ENCODE results near the gene KRT82.

Gene KRT82

GRCh38 chr12:52437508-52437907 lies 31.4 kb upstream of the KRT82 start:
- H3K9me3 ChIP-seq: no peaks in the 10 kb centered on the region
- peaks cover 21% of the 10 kb centered on the region for H3K27me3 ChIP-seq
- H3K4me3 ChIP-seq (ENCODE audit: low read depth, low read length): no peak overlapping the region
- TF ChIP-seq, protein P1, sequence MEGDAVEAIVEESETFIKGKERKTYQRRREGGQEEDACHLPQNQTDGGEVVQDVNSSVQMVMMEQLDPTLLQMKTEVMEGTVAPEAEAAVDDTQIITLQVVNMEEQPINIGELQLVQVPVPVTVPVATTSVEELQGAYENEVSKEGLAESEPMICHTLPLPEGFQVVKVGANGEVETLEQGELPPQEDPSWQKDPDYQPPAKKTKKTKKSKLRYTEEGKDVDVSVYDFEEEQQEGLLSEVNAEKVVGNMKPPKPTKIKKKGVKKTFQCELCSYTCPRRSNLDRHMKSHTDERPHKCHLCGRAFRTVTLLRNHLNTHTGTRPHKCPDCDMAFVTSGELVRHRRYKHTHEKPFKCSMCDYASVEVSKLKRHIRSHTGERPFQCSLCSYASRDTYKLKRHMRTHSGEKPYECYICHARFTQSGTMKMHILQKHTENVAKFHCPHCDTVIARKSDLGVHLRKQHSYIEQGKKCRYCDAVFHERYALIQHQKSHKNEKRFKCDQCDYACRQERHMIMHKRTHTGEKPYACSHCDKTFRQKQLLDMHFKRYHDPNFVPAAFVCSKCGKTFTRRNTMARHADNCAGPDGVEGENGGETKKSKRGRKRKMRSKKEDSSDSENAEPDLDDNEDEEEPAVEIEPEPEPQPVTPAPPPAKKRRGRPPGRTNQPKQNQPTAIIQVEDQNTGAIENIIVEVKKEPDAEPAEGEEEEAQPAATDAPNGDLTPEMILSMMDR (IDR thresholded peaks at IDR 0.05; ENCODE audit: low read depth, low read length): no peak
- H3K36me3 ChIP-seq: no peaks in the 10 kb centered on the region
- no peaks in the 10 kb centered on the region for H3K4me1 ChIP-seq
- no peak for DNase-seq

DNA sequence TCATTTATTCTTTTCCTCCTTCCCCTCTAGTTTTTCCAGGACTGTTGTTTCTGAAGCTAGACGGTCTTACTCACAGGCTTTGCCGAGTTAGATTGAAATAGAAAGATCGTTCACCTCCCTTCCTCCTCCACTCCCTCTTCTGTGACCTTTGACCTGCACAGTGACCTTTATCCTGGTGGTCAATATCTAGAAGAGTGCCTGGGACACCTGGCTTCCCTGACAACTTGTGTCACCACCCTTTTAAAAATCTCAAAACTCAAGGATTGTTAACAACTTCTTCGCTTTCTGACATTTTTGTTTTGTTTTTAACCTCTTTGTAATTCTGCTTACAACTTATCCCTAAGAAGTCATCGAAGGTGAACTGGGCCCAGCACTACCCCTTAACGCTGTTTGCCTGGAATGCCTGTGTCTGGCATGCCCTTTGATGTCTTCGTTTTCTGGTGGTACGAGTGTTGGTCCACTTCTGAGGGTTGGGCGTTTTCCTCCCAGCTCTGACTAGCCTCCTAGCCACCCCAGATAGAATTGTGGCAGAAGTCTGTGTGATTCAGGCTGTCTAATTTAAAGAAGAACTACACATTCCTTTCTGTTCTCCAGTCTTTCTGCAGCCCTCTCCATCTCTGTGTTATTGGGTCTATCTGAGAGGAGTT lies 30.8 kb upstream of the KRT82 start:
- Histone ChIP-seq H3K4me3 (ENCODE audit: low read depth, low read length) (no peak overlapping the region), H3K27me3 (peaks cover 21% of the 10 kb centered on the region), H3K4me1 (no peaks in the 10 kb centered on the region), H3K9me3 (no peaks in the 10 kb centered on the region), H3K36me3 (no peaks in the 10 kb centered on the region)
- no peak for DNase-seq
- TF ChIP-seq, protein P1 (IDR thresholded peaks at IDR 0.05; ENCODE audit: low read depth, low read length): no peak

- TF ChIP-seq, protein P1 (IDR thresholded peaks at IDR 0.05; ENCODE audit: low read depth, low read length): no peak
- H3K4me3 ChIP-seq (ENCODE audit: low read depth, low read length): no peak overlapping the region
- no peaks in the 10 kb centered on the region for H3K36me3 ChIP-seq
- DNase-seq: no peak
- no peaks in the 10 kb centered on the region for H3K4me1 ChIP-seq
- peaks cover 26% of the 10 kb centered on the region for H3K27me3 ChIP-seq
- no peaks in the 10 kb centered on the region for H3K9me3 ChIP-seq
Measured at GRCh38 chr12:52436000-52436827, 30.1 kb upstream of the KRT82 start.

- Histone ChIP-seq H3K4me1 (no peaks in the 10 kb centered on the region), H3K27me3 (peaks cover 30% of the 10 kb centered on the region), H3K4me3 (ENCODE audit: low read depth, low read length) (no peak overlapping the region), H3K9me3 (no peaks in the 10 kb centered on the region), H3K36me3 (no peaks in the 10 kb centered on the region)
- no peak for DNase-seq
- TF ChIP-seq, protein P1 (IDR thresholded peaks at IDR 0.05; ENCODE audit: low read depth, low read length): no peak
Measured at GRCh38 chr12:52435659-52435999, 29.5 kb upstream of the KRT82 start.

GRCh38 chr12:52434760-52435530 lies 28.8 kb upstream of the KRT82 start:
- Histone ChIP-seq H3K9me3 (no peaks in the 10 kb centered on the region), H3K36me3 (no peaks in the 10 kb centered on the region), H3K27me3 (peaks cover 35% of the 10 kb centered on the region), H3K4me3 (ENCODE audit: low read depth, low read length) (no peak overlapping the region), H3K4me1 (no peaks in the 10 kb centered on the region)
- no peak for DNase-seq
- TF ChIP-seq, protein P1 (IDR thresholded peaks at IDR 0.05; ENCODE audit: low read depth, low read length): no peak
